SW480 (cell line): ENCODE results near the gene FXYD1.

Experiments used
- DNase-seq: peaks from one replicate; pipeline ENCODE4 v3.0.0-alpha.2; 2016; ENCODE audit warnings: low spot score

Gene FXYD1

DNA sequence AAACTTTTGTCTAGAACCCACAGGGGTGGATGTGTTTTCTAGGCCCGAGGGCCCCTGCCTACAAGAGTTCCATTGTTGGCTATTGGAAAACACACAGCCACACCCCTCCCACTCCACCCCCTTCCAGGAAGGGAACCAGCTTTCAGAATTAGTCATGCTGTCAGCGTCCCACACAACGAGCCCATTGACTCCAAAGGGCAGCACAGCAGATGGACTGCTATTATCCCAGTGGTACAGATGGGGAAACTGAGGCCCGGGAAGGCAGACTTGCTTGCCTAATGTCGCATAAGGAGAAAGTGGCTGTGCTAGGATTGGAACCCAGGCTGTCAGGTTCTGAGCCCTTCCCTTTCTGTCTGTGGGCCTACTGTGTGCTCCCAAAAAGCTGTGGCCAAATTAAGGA lies 31.1 kb upstream of the FXYD1 start:
- DNase-seq, result peak; percentile 90

DNA sequence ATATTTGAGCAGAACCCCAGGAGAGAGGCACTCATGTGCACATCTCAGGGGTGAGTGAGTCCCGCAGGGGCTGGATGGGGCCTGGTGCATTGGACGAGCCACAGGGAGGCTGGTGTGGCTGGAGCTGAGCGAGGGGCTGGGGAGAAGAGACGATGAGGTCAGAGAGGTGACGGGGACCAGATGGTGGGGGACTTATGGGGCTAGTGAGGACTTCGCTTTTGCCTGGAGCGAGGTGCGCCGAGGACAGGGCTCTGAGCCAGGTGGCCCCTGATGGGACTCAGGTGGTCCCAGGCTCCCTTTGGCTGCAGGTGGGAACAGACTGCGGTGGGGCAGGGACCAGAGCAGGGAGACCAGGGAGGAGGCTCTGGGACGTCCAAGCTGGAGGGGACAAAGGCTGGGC lies 29.9 kb upstream of the FXYD1 start:
- no peak for DNase-seq

DNA sequence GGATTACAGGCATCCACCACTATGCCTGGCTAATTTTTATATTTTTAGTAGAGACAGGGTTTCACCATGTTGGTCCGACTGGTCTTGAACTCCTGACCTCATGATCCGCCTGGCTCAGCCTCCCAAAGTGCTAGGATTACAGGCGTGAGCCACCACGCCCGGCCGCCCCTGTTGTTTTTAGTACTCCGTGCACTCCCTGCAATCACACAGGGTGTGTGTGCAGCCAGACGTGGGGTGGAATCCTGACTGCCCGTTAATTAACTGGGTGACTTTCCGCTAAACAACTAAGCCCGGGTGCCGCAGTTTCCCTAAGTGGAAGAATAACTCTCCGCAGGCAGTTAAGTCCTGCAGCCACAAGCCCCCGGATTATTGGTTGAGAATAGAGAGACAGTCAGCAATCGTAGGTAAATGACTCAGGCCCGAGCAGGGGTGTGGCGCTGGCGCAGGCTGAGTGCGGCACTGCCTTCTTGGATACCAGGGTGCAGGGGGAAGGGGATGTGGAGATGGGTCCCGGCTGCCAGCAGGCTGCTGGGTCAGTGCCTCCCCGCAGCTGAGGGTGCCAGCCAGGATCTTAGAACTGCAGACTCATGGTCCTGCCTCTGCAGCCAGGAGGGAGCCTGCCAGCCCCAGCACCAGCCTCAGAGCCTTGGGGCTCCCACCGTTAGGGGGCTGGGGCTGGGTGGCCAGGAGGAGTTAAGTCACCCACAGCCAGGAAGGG lies 29.1 kb upstream of the FXYD1 start:
- no peak for DNase-seq

DNA sequence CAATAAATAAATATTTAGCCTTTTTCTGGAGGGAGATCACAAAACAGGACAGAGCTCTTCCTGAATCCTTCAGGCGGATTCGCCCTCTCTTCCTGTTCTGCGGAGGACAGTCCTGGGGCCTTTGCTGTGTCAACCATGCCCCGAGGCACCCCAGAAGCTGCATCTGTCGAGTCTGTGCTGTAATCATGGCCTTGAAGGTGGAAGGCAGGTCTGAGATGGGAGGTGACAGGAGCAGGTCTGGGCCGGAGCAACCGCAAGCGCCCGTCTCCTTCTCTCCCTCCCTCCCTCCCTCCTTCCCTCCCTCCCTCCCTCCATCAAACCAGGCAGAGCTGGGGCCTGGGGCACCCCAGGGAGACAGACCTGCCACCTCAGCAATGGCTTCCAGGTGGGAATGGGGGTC lies 27.6 kb upstream of the FXYD1 start:
- DNase-seq, result no peak

DNA sequence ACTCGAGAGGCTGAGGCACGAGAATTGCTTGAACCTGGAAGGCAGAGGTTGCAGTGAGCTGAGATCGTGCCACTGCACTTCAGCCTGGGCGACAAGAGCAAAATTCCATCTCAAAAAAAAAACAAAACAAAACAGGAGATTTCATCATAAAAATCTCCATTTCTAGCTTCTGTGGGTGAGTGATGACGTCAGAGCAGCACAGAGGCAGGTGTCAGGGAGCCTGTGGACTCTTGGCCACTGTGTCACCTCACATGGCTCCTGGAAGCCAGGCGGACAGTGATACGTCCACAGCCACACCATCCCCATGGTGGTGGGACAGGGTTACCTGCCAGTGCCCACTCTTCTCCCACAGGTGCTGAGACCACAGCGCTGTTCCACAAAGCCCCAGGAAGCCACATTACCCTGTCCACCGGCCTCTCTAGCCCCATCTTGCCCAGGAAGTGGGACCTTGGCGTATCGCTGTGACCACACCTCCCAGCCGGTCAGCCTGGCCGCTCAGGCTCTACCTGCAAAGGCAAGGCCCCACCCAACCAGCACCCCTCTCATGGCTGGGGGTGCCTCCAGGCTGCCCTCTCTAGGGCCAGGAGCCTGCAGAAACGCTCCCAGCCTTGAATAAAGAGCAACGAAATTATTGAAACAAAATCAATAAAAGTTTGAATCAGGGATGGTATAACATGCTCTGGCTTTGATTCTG lies 25.5 kb upstream of the FXYD1 start:
- DNase-seq, result no peak

DNA sequence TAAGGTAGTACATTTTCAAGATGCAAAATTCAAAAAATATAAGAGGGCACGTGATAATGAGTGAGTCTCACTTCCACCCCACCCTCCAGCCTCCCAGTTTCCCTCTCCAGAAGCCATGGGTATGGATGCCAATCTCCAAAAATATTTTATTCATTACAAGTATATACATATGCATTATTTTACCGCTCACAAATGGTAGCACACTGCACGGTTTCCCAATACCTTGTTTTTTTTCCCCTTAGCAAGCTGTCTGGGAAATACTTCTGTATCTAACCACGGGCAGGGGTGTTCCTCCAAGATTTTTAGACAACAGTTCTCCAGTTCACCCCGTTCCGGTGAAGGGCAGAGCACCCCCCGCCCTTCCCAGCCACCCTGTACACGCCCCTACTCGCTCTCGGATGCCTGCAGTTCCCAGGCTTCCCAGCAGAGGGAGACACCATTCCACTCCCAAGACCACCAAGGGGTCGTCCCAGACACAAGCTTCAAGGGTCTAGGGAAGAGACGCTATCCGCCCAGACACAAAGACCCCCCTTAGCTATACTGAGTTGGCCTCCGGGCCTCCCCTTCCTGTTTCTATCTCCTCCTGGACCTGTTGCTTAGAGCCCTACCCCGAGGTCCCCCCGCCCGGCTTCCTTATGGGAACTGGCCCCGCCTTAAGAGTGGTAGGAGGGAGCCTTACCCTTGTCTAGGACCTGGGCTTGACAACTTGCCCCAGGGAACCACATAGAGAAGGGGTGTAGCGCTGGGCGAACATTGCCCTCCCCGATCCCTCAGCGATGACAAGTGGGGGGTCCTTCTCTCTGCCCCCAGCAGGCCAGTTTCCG lies 24.1 kb upstream of the FXYD1 start:
- DNase-seq, result peak; percentile 51

DNA sequence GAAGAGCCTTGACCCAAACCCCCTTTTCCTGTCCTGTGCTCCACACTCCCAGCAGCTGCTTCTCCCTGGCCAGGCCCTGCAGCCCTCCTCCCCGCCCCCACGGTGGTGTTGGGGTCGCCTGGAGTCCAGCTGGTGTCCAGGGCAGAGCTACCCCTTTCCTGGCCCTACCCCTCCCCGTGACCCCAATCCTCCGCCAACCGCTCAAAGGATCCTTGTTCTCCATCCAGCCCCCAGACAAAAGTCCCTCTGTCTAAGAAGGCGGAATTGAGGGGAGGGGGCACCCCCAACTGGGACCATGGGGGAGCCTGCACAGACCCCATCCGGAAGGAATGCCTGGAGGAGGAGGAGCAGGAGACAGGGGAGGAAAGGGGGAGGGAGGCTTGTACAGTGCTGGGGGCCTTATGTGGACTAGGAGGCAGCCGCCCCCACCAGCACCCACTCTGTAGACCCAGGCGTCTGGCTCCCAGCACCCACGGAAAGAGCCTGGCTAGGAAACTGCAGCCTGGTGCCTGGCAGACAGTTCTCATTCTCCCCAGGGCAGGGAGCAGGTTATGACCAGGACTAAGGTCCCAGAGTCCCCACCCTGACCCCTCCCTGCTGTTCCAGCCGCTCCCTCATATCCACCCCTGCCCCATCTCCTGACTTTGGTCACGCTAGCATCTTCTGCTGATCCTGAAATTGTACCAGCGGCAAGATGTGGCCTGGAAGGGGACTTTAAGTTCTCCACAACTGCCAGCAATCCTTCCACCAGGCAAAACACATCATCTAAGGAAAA lies 23.3 kb upstream of the FXYD1 start, which contains the start of gene FXYD3:
TSS of gene FXYD3 (plus strand) at position 647 of the 775 bp plus-strand sequence. CDS start 3,554 bp downstream, outside the sequence.
- no peak for DNase-seq

DNA sequence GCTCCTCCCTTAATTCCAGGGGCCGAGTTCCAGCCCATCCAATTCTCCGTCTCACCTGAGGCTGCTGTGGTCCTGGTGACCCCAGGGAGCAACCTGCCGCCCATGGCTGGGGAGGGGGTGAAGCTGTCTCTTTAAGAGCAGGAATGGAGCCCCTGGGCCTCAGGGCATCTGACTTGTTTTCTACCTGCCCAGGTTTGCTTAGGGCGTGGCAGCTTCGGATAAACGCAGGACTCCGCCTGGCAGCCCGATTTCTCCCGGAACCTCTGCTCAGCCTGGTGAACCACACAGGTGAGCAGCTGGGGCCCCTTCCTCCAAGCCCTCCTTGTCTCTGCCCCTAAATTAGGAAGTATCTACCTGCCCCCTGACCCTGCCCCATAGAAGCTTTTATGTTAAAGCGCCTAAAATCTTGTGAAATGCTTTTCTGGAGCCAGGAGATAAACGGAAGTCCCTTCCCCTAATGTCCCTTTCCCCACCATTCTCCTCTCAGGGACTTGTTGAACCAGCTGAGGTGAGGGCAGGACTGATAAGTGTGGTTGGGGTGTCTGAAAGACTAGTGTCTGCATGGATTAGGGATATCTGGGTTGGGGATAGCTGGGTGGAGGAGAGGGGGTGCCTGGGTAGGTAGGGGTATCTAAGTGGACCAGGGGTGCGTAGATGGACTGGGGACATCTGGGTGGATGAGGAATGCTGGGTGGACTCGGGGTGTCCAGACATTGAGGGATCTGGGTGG lies 22.4 kb upstream of the FXYD1 start:
- DNase-seq, result peak; percentile 53

DNA sequence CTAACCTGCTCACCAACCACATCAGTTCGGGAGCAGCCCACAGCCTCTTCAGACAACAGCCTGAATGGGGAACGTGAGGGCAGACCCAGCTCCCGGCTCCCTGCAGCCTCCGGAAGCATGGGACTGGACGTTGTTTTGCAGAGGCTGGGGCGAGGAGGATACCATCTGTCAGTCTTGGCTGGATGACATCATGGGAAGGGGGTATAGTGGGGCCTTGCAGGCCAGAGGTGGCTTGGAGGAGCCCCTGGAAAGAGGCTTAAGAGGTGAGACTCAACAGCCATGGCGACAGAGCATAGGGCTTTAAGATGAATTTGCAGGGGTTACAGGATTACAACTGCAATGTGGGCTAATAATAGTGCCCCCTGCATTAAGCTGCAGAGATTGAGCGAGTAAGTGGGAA lies 21.5 kb upstream of the FXYD1 start:
- DNase-seq, result no peak

DNA sequence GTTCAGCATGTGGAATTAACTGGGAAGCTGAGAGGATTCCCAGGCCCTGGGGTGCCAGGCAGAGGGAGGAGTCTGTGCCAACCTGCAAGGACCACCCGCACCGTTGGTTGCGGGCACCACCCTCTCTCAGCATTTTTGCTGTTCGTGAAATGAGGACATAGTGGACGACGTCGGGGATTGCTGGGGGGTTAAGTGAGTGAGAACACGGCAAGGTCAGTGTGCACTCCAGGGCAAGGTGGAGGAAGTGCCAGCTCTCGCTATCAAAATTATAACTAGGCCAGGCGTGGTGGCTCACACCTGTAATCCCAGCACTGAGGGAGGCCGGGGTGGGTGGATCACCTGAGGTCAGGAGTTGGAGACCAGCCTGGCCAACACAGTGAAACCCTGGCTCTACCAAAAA lies 20.8 kb upstream of the FXYD1 start:
- DNase-seq, result no peak

DNA sequence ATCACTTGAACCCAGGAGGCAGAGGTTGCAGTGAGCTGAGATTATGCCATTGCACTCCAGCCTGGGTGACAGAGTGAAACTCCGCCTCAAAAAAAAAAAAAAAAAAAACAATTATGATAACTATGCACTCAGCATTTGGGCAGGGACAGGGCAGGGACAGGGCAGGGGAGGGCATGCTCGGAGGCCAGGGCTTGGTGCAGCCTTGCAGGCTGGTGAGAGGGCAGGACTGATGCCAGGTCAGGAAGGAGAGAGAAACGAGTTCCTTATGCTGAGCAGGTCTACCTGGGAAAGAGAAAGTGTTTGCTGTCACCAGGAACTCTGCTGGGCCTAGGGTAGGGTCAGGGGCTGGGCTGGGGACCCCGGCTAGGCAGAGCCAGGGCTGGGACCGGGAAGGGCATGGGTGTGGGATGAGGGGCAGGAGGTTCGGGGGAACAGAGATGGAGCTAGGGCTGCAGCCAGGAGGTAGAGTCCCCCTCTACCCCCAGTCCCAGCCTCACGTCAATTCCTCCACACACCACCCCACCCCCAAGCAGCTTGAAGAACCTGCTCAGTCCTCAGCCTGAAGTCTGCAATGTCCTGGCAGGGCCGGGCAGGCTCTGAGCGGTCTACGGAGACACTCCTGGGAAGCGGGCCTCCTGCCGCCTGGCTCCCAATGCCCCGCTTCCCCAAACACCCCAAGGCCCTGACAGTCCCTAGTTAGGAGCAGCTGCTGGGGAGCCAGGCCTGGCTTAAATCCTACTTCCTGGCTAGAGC lies 20.2 kb upstream of the FXYD1 start:
- no peak for DNase-seq

DNA sequence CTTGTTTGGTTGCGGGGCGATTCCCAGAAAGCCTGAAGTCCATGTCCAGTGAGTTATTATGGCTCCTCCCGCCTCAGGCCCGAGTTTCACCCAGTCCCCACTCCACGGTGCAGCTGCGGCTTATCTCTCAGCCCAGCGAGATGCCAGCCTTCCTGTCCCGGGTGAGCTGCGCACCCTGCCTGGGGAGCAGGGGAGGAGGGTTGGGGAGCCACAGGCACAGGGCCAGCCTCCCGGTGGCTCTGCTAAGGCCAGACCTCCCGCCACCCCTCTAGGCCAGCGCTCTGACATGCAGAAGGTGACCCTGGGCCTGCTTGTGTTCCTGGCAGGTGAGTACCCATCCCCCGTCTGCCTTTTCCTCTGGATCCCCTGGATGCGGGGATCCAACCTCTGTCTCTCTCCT lies 19.5 kb upstream of the FXYD1 start:
- no peak for DNase-seq

DNA sequence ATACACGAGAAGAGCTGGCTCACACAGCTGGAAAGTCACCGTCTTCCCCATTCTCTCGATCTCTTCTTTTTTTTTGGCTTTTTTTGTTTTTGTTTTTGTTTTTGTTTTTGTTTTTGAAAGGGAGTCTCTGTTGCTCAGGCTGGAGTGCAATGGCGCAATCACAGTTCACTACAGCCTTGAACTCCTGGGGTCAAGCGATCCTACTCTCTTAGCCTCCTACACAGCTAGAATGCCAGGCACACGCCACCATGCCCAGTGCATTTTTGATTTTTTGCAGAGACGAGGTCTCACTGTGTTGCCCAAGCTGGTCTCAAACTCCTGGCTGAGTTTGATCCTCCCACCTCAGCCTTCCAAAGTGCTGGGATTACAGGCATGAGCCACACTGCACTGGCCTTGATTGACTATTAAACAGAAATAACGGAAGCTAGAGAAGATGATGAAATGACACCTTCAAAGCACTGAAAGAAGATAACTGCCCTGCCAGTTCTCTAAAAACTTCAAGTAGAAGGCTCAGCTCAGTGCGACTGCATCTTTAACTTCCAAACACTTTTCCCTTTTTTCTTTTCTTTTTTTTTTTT lies 19.0 kb upstream of the FXYD1 start:
- no peak for DNase-seq

DNA sequence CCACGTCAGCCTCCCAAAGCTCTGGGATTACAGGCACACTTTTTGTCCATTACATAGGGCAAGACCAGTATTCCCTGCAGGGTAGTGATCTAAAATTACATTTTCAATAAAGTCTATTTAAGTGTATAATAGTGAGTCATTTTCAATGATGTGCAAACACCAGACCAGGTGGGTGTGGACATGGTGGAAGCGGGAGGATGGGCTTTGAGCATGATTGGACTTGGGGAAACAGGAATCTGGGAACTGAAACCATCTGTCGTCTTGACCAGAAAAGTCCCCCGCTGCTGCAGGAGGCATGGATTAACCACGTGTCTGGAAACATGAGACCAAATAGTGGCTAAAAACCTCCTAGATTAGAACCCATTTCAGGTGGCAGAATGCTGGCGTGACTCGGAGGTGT lies 18.1 kb upstream of the FXYD1 start:
- DNase-seq, result peak; percentile 75

DNA sequence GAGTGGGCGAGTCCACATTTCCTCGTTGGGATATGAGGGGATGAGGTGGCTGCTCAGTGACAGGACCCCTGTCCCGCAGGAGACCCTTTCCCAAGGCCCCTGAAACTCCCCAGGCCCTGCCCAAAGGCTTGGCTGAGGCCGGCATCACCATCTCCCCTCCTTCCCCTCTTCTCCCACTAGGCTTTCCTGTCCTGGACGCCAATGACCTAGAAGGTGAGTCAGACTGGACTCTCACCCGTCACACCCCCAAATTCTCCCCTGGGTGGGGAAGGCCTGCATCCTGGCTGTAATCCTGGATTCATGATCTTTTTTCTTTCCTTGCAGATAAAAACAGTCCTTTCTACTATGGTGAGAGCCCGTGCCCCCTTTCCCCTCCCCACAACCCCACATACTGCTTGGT lies 17.7 kb upstream of the FXYD1 start:
- no peak for DNase-seq

DNA sequence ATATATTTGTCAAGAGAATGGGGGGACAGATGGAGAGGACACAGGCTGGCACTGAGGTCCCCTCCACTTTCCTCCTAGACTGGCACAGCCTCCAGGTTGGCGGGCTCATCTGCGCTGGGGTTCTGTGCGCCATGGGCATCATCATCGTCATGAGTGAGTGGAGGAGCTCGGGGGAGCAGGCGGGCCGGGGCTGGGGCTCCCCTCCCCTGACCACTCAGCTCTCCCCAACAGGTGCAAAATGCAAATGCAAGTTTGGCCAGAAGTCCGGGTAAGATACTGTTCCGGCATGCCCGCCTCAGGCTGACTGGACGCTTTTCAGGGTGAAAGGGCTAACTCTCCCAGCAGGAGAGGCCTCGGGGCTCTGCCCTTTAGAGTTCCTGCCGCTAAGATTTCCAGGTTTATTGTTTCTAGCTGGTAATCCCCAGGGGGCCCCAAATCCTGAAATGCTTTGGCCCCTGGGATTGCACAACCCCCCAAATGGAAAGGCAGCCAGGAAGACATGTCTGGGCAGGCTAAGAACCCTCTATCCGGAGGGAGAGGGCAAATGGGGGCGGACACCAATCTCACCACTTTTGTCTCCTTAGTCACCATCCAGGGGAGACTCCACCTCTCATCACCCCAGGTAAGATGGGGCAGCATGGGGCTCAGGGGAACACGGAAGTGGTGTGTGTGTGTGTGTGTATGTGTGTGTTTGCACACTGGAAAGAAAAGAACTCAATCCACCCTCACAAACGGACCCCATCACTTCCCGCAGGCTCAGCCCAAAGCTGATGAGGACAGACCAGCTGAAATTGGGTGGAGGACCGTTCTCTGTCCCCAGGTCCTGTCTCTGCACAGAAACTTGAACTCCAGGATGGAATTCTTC lies 15.7 kb upstream of the FXYD1 start:
- no peak for DNase-seq

DNA sequence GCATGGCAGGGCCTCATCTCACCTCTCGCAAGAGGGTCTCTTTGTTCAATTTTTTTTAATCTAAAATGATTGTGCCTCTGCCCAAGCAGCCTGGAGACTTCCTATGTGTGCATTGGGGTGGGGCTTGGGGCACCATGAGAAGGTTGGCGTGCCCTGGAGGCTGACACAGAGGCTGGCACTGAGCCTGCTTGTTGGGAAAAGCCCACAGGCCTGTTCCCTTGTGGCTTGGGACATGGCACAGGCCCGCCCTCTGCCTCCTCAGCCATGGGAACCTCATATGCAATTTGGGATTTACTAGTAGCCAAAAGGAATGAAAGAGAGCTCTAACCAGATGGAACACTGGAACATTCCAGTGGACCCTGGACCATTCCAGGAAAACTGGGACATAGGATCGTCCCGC lies 15.1 kb upstream of the FXYD1 start:
- no peak for DNase-seq

DNA sequence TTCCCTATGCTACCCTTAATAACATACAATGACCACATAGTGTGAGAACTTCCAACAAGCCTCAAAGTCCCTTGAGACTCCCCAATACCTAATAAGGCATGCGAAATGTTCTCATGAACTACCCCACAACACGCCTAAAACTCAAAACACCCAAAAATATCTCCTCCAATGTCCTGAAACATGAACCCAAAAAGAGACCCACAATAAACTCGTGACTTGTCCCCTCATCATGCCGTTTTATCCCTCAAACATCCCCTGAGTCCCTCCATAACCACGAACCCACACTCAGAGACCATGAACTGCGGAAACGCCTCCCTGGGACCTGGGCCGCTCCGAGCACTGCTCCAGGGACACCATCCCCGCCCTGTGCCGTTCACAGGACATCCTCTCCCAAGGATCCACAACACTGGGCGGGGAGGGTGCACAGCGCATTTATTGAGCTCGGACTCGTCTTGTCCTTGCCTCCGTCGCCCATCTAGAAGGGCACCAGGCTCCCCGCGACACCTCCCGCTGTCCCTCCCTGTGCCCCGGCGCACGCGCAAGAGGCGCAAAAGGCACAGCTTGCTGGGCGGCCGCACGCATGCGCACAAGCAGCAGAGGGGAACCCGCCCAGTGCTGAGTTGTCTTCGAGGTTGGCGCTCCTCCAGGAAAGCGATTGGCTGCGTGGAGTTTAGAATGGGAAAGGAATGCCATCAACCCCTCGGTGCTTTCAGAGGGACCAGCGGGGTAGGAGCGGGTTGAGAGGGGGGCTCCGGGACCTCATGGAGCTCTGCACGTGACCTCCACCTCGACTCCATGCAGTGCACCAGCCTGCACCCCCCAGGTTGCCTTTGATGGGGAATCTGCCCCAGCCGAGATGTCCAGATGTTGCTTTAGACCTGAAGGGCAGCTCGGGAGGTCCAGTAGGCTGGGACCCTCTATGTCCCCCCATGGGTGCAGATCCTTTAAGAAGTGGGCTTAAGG lies 14.2 kb upstream of the FXYD1 start:
- peak; percentile 88 for DNase-seq
